Measurements from ENCODE around the gene MICAL3.

DNA sequence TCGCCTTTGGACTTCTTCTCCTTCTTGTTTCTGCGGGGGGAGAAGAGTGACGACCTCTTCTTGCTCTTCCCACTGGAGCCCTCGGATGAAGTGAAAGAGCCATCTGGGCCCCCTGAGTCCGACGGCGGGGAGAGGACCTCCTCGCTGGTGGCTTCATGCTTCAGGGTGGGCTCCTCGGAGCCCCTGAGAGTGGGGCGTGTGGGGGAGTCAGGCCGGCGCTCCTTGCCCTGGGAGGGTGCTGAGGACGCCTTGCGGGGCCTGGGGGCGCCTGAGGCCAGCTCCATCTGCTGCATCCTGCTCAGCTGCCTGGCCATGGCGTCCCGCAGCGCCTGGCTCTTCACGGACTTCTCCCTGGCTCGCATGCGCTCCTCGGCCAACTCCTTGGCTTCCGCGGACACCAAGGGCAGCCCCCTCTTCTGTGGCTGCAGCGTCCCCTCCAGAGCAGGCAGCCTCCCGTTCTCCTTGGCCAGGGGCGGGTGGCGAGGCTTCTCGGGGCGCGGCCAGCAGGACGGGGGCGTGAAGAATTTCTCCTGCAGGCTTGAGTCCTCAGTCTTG lies 206.8 kb downstream of the MICAL3 start:
- TF ChIP-seq L3MBTL2 (conservative IDR thresholded peaks at IDR 0.05) (no peak), HDGF (IDR thresholded peaks at IDR 0.05; ENCODE audit: borderline replicate concordance) (no peak), NFRKB (IDR thresholded peaks at IDR 0.05) (no peak), LEF1 (IDR thresholded peaks at IDR 0.05; ENCODE audit: borderline replicate concordance) (no peak), BHLHE40 (IDR thresholded peaks at IDR 0.05; ENCODE audit: borderline replicate concordance) (no peak), SUZ12 (IDR thresholded peaks at IDR 0.05) (no peak), ZNF384 (IDR thresholded peaks at IDR 0.05) (no peak), SP1 (IDR thresholded peaks at IDR 0.05) (no peak), CTBP1 (IDR thresholded peaks at IDR 0.05; ENCODE audit: borderline replicate concordance) (no peak), TARDBP (IDR thresholded peaks at IDR 0.05) (no peak)
- TF ChIP-seq, protein P1, sequence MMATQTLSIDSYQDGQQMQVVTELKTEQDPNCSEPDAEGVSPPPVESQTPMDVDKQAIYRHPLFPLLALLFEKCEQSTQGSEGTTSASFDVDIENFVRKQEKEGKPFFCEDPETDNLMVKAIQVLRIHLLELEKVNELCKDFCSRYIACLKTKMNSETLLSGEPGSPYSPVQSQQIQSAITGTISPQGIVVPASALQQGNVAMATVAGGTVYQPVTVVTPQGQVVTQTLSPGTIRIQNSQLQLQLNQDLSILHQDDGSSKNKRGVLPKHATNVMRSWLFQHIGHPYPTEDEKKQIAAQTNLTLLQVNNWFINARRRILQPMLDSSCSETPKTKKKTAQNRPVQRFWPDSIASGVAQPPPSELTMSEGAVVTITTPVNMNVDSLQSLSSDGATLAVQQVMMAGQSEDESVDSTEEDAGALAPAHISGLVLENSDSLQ (IDR thresholded peaks at IDR 0.05) = no peak
